Measurements from ENCODE around the gene LRMDA.

LRMDA gene

DNA sequence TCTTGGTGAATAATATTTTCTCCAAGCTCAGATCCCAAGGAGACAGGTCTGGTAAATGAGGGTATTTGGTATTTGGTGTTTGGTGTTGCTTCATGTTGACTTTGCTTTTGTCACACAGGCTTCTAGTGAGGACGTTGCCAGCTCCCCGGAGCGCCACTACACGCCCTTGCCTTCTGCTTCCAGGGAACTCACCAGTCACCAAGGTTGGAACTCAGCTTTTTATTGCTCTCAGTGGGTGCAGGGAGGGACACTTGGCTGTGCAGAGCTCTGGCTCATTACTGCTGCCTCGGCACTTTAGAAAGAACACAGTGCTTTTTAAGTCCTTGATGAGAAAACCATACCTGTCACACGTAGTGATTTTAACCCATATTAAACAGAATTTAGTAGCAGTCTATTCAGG is 892.9 kb downstream of the LRMDA start:
- DNase-seq (ENCODE audit: low read depth, low spot score) = peak; percentile 26

DNA sequence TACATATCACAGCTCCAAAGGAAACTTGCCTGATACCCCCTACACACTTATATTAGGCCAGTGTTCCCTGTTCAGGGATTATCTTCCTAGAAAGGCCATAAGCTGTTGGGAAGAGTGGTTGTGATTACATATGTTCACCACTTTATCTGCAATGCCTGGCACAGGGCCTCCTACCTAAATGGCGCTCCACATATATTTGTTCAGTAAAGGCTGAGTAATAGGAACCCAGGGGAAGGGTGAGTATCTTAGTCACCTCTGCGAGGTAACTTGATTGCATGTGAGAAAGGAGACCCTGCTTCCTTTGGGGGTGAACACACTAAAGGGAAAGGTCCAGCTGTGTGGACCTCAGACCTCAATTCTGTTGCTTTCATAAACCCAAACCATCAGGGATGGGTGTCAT is 896.0 kb downstream of the LRMDA start:
- DNase-seq (ENCODE audit: low read depth, low spot score) = no peak

DNA sequence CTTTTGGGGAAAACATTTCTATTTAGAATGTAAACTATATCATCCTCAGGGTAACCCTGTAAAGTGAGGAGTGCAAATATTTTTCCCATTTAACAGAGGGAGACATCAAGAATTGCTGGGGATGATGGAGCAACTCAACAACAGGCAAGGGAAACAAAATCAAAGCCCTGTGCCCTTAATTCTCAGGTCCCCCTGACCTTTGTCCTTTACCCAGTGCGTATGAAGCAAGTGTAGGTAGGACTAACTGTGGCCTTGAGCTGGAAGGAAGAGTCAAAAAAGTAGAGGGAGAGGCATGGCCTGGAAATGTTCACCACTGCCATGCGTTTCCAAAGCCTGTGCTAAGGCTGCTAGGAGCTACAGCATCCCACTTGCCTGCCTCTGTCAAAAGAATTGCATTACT is 896.9 kb downstream of the LRMDA start:
- no peak for DNase-seq (ENCODE audit: low read depth, low spot score)

DNA sequence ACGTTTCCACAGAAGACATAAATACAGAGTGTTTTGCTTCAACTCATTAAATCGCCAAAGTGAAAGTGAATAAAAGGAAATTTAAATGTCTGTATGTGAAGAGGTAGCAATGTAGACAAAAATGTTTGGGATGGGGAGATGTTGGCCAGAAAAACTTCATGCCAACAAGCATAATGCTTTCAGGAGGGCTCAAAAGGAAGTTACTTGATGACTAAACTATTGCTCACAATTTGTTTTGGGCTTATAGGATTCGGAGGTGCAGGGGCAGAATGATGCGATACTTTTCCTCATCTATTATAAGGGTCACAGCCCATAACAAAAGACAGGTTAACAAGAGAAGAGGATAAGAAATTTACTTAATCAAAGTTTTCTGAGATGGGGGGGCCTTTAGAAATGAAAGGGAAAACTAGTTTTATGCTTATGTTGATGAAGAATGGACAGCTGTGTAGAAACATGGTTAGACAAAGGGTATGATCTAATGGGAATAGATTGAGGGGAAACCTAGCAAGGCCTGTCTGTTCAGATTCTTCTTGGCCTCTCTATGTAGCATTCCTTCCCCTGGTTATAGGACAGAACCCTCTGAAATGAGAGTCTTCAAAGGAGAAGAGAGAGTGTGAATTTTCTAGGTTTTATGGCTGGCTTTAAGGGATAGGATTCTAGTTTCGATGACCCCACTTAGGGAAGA is 898.6 kb downstream of the LRMDA start:
- DNase-seq (ENCODE audit: low read depth, low spot score) = peak; percentile 34

DNA sequence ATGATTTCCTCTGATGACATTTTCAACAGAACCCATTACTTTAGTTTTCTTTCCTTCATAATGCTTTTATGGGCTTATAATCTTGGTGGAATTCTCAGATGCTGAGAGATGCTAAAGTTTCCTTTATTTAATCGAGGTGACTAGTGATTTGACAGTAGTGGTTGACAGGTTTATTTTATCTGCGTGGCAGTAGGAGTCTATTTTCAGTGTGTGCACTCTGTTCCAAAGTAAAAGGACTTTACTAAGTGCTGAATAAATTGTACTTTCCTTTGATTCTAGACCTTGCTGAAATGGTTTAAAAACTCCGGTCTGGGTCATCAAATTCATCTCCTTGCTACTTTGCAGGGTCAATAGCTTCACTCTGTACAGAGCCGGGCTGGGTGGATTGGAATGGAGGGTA is 900.3 kb downstream of the LRMDA start:
- no peak for DNase-seq (ENCODE audit: low read depth, low spot score)

DNA sequence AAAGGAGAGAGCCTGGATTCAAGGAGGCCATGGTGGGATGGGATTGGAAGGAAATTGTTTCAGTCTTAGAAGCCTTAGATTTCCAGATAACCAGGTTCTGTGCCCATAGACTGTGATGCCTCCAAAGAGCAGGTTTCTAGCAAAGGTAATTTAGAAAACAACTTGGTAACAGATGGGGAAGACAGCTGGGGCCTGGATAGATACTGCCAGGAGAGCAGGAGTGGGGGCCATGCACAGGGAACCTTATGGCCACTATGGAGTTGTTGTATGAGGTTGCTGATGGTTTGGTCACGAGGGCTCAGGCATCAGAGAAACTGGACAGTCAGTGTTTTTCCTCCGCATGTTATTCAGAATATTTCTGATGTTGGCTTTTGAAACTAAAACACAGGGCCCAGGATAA is 901.9 kb downstream of the LRMDA start:
- no peak for DNase-seq (ENCODE audit: low read depth, low spot score)

DNA sequence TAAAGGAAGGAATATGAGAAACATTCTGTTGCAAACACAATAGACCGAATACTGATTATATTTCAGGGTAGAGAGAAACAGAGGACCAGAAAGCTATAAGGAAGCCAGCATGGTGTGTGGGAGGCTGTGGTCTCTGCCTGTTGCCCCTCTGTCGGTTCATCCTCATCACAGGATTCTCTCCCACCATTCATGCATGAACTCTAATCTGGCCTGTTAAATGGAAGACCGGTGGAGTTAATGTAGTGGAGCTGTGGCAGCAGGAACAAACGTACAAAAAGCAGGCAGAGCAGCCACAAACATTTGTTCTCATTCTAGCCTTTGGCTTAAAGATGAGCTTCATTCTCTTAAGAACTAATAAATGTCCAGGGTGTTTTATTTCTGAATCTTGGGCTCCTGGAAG is 902.4 kb downstream of the LRMDA start:
- no peak for DNase-seq (ENCODE audit: low read depth, low spot score)

DNA sequence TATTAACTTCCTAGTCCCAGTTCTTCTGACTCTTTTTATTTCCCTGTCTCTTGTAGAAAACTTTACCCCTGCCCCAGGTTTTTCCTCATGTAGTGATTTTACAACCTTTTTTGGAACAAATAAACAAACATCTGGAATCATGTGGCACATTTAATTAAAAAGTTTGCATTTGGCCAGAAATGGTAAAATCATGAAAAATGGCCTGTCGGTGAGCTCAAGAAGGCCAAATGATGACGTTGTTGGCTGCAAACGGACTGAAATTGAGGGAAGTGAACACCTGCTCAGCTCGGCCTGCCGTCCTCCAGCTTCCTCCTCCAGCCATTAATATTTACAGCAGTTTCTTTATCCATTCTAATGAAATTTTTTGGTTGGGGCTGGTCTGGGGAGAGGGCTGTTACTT is 902.8 kb downstream of the LRMDA start:
- no peak for DNase-seq (ENCODE audit: low read depth, low spot score)

DNA sequence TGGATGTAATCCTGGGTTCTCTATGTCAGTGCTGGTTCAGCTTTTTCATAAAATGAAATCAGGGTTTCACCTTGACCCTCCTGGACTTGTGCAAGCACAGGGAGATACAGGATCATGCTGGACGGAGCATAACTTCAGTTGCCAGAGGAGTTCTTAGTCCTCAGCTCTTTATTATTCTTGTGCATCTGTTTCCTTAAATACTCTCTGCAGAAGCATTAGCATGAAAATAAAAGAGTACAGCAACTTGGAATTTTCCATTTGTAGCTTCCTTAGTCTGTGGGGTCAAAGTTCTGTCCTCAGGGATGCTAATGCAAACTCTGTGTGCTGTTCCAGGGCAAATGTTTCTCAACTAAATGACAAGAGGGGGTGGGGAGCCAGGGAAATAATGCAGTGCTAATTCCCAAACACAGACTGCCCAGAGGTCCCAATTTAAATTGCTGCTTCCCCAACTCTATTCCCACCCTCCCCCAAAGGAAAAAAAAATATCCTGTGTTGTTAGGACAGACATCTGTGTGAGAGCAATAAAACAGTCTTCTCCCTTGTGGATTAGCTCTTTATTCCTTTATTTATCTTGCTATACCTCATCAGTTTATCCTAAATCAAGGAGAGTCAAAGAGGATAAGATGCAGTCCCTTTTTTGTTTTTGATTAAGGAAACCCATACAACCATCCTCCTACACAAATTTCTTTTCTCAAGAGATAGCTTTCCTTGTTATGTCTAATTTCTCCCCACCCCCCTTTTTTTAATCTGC is 905.0 kb downstream of the LRMDA start:
- no peak for DNase-seq (ENCODE audit: low read depth, low spot score)

DNA sequence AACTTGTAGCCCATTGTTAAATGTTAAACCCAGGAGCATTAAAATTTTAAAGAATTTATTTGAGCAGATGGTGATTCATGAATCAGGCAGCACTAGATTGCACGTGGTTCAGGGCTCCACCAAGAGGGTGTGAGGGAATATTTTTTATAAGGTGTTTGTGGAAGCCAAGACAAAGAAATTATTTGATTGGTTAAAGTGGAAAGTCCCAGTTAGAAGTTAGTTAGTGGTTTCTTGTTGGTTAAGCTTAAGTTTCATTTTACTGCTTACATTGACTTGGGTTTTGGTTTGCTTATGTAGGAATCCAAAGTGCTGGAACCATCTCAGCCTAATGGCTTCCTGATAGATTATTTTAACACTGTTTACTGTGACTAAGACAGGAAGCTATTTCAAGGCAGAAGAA is 906.2 kb downstream of the LRMDA start:
- DNase-seq (ENCODE audit: low read depth, low spot score) = peak; percentile 46

DNA sequence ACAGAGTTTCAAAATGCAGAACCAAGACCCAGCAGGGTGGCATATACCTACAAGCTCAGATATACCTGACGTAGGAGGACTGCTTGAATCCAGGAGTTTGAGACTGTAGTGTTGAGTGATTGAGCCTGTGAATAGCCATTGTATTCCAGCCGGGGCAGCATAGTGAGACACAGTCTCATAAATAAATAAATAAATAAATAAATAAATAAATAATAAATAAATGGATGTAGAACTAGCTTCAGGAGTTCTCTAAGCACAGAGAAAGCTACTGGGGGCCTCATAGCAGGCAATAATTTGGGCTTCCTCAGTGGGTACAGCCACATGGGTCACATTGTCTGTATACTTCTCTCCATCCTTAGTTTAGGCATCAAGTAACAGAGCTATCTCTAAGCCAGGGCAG is 906.8 kb downstream of the LRMDA start:
- DNase-seq (ENCODE audit: low read depth, low spot score) = no peak

DNA sequence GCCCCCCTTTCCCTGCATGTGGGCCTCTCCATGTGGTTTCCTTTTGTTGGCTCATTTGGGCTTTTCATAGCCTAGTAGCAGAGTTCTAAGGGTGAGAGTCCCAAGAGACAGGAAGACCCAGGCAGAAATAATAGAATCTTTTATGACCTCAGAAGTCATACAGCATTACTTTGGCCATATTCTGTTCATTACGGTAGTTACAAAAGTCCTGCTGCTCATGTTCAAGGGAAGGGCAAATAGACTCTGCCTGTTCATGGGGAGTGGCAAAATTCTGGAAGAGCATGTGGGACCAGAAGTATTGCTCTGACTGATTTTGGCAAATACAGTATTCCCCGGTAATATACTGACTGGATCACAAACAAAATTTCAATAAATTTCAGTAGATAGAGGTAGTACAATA is 910.3 kb downstream of the LRMDA start:
- no peak for DNase-seq (ENCODE audit: low read depth, low spot score)

DNA sequence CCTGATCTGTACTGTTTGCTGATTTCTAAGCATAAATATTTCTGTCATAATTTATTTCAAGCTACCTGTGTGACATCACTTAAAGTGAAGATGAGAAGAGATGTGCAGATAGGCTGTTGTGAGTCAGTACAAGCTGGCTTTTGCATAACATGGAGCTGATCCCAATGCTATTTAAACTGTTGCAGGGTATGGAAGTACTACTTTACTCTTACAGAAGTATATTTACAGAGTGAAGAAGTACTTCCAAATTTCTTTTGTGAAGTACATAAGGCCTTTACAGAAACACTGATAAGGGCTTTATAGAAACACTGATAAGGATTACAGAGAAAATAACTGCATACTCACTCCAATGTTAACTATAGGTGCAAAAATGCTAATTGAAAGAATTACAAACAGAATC is 911.6 kb downstream of the LRMDA start:
- no peak for DNase-seq (ENCODE audit: low read depth, low spot score)

DNA sequence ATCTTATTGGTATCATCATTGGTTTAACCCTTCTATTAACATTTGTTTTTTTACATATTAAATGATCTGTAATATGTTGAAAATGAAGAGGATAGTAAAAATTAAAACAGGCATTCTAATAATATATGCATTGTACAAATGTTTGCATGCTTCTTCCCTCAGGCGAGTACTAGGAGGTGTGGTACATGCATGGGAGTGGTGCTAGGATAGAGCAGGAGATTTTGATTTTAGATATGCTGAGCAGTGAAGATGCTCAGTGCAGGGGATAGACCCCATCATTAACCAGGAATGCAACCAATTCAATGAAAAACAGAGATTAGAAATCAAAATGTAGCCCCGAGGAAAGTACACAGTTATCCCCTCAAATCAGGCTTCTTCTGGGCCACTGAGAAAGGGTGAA is 916.4 kb downstream of the LRMDA start:
- no peak for DNase-seq (ENCODE audit: low read depth, low spot score)

DNA sequence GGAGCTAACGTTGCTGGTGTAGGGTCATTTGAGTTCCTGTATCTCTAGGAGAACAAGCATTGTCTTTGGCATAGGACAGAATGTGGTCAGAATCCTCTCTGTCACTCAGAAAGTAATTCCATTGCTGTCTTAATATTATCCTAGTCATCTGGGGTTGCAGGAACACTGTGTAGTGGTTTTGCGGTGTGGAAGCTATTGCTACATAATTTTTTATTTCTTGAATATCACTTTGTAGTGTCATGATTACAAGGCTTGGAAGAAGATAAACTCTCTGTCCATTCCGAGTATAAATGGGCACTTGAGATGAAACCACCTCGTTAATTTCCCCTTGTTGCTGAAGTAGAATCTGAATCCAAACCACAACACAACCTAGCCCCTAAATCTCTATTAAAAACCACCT is 919.2 kb downstream of the LRMDA start:
- DNase-seq (ENCODE audit: low read depth, low spot score) = peak; percentile 42

DNA sequence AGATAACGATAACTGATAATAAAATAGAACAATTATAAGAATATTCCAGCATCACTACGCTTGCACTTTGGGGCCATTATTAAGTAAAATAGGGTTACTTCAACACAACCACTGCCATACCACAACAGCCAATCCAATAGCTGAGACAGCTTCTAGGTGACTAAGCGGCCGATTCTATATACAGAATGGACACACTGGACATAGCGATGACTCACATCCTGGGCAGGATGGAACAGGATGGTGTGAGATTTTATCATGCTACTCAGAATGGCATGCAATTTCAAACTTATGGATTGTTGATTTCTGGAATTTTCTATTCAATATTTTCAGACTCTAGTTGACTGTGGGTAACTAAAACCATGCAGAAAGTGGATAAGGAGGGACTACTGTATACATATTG is 920.9 kb downstream of the LRMDA start:
- peak; percentile 62 for DNase-seq (ENCODE audit: low read depth, low spot score)

DNA sequence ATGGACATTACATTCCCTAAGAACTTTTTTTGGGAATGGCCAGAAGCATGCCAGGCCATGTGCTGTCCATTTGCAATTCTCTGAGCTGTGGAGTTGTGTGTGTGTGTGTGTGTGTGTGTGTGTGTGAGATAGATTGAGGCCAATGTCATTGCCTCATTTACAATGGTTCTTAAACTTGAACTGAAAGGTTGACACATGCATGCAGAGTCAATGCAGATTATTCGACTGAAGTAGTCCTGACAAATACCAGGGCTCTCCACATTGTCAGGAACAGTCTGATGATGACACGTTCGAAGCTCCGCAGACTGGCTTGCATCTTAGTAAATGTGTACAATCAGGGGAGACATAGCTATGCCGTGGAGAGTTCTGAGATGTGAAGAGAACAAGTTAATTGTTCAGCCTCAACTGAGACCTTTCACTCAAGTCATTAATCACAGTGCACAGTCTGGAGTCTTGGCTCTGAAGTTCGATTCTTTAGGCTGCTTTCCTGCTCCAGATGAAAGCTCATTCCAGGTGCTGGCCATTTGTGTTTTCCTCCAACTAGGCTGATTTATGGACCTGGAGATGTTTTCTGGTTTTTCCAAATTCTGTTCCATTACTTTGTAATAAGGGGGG is 921.9 kb downstream of the LRMDA start:
- no peak for DNase-seq (ENCODE audit: low read depth, low spot score)

DNA sequence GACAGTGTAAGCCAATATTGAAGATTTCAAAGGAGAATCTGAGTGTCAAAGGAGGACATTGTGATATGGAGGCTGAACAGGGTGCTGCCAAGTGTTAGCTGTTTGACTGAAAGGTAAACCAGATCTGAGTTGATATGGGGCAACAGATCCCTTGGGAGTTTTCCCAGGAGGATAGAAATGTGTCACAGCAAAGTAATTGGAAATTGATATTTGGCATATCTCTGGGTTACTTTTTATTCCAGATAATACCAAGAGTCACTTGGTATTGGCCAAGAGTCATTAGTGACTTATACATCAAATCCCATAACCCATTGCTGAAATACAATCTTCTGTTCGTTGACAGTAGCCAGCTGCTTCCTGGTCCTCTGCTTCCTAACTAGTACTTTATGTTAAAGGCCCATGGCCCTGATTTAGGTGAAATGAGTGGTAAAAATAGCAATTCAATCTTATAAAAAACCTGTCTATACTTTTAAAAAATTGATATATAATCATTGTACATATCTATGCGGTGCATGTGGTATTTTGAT is 922.9 kb downstream of the LRMDA start:
- DNase-seq (ENCODE audit: low read depth, low spot score) = no peak

DNA sequence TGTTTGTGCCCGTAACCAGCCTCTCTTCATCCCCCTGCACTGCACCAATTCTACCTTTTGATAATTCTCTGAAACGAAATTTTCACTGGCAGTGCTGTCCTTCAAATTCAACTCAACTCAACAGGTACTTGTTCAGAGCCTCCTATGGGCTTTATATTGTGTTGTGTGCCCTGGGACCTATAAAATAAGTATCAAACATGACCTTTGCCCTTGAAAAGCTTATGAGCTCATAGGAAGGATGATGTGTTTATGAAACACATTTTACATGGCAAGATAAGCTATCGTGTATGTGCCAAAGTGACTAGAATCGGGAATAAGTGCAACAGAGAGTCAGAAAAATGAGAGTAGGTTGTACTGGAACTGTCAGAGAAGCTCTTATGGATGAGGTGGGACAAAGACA is 923.5 kb downstream of the LRMDA start:
- no peak for DNase-seq (ENCODE audit: low read depth, low spot score)

DNA sequence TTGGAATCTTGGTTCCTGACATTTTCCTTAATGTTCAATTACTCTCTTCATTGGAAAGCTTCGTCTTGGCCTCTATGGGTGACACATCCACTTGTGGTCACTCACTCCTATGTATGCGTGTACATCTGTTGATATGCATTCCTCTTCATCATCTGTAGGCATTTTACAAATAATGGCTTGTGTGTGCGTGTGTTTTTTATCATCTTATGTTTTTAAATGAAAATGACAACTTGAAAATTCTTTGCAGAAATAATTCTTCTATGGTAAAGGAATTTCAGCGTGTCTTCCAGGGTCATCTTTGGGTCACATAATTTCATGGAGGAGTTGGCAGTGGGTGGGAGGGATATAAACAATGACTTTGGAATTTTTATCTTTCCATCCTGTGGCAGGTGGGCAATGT is 925.1 kb downstream of the LRMDA start:
- no peak for DNase-seq (ENCODE audit: low read depth, low spot score)

DNA sequence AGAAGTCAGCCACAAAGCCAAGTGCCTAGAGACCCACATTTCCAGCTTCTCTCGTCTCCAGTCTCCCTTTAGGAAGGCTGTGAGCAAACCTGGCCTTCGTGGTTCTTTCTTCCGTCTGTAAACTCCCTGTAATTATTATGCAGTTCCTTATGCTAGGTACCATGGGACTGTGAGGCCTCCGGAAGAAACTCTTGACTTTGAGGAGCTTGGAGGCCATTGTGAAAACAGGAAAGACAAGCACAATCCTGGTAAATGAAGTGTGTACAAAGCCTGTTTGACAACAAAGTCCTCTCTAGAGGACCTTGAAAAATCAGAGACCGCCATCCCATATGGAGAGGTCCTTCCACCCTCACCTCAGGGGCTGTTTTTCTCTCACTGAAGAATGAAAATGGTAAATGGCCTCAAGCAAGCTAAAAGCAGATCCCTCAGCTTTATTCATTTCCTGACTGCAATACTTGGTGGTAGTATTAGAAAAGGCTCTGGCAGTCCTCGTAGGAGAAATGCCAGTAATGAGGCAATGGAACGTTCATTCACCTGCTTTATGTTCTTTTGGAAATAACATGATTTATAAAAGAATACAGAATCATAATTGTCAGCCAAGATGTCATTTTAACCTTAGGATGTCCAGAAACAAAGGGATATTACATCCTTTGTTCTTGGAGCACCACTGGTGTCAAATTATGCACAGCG is 926.4 kb downstream of the LRMDA start:
- DNase-seq (ENCODE audit: low read depth, low spot score) = no peak

DNA sequence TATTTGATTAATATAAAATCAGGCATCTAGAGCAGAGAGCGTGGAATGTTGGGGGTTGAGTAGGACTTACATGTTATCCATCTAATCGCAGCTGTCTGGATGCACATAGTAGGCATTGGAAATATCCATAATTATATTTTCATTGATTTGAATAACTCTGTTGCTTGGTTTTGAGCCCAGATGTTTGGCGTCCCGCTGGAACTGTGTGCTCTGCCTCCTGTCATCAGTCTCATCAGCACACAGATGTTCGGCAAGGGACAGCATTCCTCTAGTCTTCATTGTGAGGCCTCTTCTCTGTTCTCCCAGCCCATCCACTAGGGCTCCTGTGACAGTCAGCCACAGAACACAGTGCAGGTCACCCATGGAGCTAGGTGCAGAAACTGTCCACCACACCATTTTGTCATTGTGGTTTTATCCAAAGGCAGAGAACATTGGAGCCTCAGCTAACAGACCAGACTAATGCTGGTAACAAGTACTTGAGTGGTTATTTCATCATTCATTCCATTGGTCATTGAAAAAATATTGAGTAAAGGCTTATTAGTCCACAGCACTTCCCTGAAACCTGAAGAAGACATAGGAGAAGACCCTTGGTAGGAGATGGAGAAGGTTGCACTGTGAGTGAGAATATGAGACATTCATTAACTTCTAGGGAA is 927.4 kb downstream of the LRMDA start:
- DNase-seq (ENCODE audit: low read depth, low spot score) = no peak

Data from astrocyte of the hippocampus (primary cell).